ENCODE measurements around the gene PLXDC2.

PLXDC2 gene

GRCh38 chr10:19932806-19933371, 116.7 kb downstream of the PLXDC2 start:
- in situ Hi-C loops (cut with HindIII; ENCODE audit: low sequenced_read_pairs): no loop called here

- in situ Hi-C loops (cut with HindIII; ENCODE audit: low sequenced_read_pairs): no loop called here
These were observed 117.5 kb downstream of the PLXDC2 start for GRCh38 chr10:19933772-19934171.

- in situ Hi-C loops (cut with HindIII; ENCODE audit: low sequenced_read_pairs): no loop called here
These were observed 118.9 kb downstream of the PLXDC2 start for GRCh38 chr10:19935176-19935575.

GRCh38 chr10:19936289-19936688, 120.1 kb downstream of the PLXDC2 start:
- in situ Hi-C loops (cut with HindIII; ENCODE audit: low sequenced_read_pairs): no loop called here

- in situ Hi-C loops (cut with HindIII; ENCODE audit: low sequenced_read_pairs): no loop called here
These were observed 121.8 kb downstream of the PLXDC2 start for GRCh38 chr10:19937989-19938388.

- in situ Hi-C loops (cut with HindIII; ENCODE audit: low sequenced_read_pairs): no loop called here
These were observed 125.1 kb downstream of the PLXDC2 start for GRCh38 chr10:19941206-19941880.

- in situ Hi-C loops (cut with HindIII; ENCODE audit: low sequenced_read_pairs): no loop called here
These were observed 128.9 kb downstream of the PLXDC2 start for GRCh38 chr10:19944911-19945663.

GRCh38 chr10:19946245-19946644, 130.0 kb downstream of the PLXDC2 start:
- in situ Hi-C loops (cut with HindIII; ENCODE audit: low sequenced_read_pairs): no loop called here

- in situ Hi-C loops (cut with HindIII; ENCODE audit: low sequenced_read_pairs): no loop called here
These were observed 130.6 kb downstream of the PLXDC2 start for GRCh38 chr10:19946791-19947190.

- in situ Hi-C loops (cut with HindIII; ENCODE audit: low sequenced_read_pairs): no loop called here
These were observed 131.0 kb downstream of the PLXDC2 start for GRCh38 chr10:19947215-19947614.

GRCh38 chr10:19947656-19948055, 131.4 kb downstream of the PLXDC2 start:
- in situ Hi-C loops (cut with HindIII; ENCODE audit: low sequenced_read_pairs): no loop called here

GRCh38 chr10:19952224-19953010, 136.2 kb downstream of the PLXDC2 start:
- in situ Hi-C loops (cut with HindIII; ENCODE audit: low sequenced_read_pairs): no loop called here

- in situ Hi-C loops (cut with HindIII; ENCODE audit: low sequenced_read_pairs): no loop called here
These were observed 138.4 kb downstream of the PLXDC2 start for GRCh38 chr10:19954601-19955000.

GRCh38 chr10:19956516-19957032, 140.3 kb downstream of the PLXDC2 start:
- in situ Hi-C loops (cut with HindIII; ENCODE audit: low sequenced_read_pairs): no loop called here

GRCh38 chr10:19958787-19959186, 142.6 kb downstream of the PLXDC2 start:
- in situ Hi-C loops (cut with HindIII; ENCODE audit: low sequenced_read_pairs): no loop called here

- in situ Hi-C loops (cut with HindIII; ENCODE audit: low sequenced_read_pairs): no loop called here
These were observed 145.1 kb downstream of the PLXDC2 start for GRCh38 chr10:19961076-19962053.

GRCh38 chr10:19964625-19965024, 148.4 kb downstream of the PLXDC2 start:
- in situ Hi-C loops (cut with HindIII; ENCODE audit: low sequenced_read_pairs): no loop called here

GRCh38 chr10:19966751-19967150, 150.5 kb downstream of the PLXDC2 start:
- in situ Hi-C loops (cut with HindIII; ENCODE audit: low sequenced_read_pairs): no loop called here

- in situ Hi-C loops (cut with HindIII; ENCODE audit: low sequenced_read_pairs): no loop called here
These were observed 151.7 kb downstream of the PLXDC2 start for GRCh38 chr10:19967981-19968380.

- in situ Hi-C loops (cut with HindIII; ENCODE audit: low sequenced_read_pairs): no loop called here
These were observed 152.5 kb downstream of the PLXDC2 start for GRCh38 chr10:19968745-19969144.
